Endothelial cell of umbilical vein (primary cell): ENCODE results near the gene HMGCS1. TPM values are rescaled to one million over a fixed set of nuclear protein-coding genes. Genes with fewer than 3 reads are reported as not detected.

ENCODE experiments used
- BruUV-seq: library from RNA; stranded (reverse); fragments of 400-500 nt; replicated peaks from 2 replicates; lab custom pipeline; 2021; lab: Mats Ljungman, UMichigan
- CTCF ChIA-PET: fragments of 300-600, 350-600 bp; sonication (Branson Sonifier 250); formaldehyde crosslinking; loops from one replicate; lab custom pipeline; 2021; ENCODE audit warnings: antibody characterized with exemption, inconsistent platforms; lab: Charles Lee
- POLR2A ChIA-PET: fragments of 300-600, 350-600 bp; sonication (Branson Sonifier 250); formaldehyde crosslinking; loops from one replicate; lab custom pipeline; 2021; ENCODE audit warnings: antibody characterized with exemption, inconsistent platforms; lab: Charles Lee
- DNase-seq: peaks from one replicate; pipeline ENCODE4 v3.0.0-alpha.2; 2011; ENCODE audit warnings: low read depth, low spot score
- FAIRE-seq: peaks from 2 replicates; lab custom pipeline; 2011; peaks lifted over from hg19 to GRCh38; lab: Jason Lieb, UNC
- H2AFZ ChIP-seq: 2 replicates; pipeline ENCODE4 v1.6.0; 2012; ENCODE audit warnings: low read depth, low read length, control low read depth, inconsistent platforms
- H3K27ac ChIP-seq: 2 replicates; pipeline ENCODE4 v1.5.1; 2011; ENCODE audit warnings: low read depth, mild to moderate bottlenecking, control low read depth, low read length, moderate library complexity; ENCODE audit not compliant: insufficient read depth
- H3K27me3 ChIP-seq, 2 experiments: 2 replicates each; pipeline versions ENCODE4 v1.6.0 to v1.6.1; 2011; ENCODE audit warnings: low read length in 2 of 2, mixed read lengths in 1 of 2; ENCODE audit not compliant: control insufficient read depth in 2 of 2, insufficient read depth in 2 of 2
- H3K36me3 ChIP-seq, 2 experiments: 2 replicates in 1 of 2; 3 replicates in 1 of 2; pipeline ENCODE4 v1.5.1; 2011; ENCODE audit warnings: low read length in 2 of 2, mild to moderate bottlenecking in 1 of 2, moderate library complexity in 1 of 2; ENCODE audit not compliant: control insufficient read depth in 2 of 2, insufficient read depth in 2 of 2; ENCODE audit errors: extremely low read depth in 1 of 2
- H3K4me1 ChIP-seq: 3 replicates; pipeline ENCODE4 v1.5.1; 2011; ENCODE audit warnings: mild to moderate bottlenecking, low read length; ENCODE audit not compliant: control insufficient read depth, insufficient read depth; ENCODE audit errors: extremely low read depth
- H3K4me2 ChIP-seq: 2 replicates; pipeline ENCODE4 v1.6.1; 2011; ENCODE audit warnings: low read length, control low read depth, mixed read lengths; ENCODE audit not compliant: insufficient read depth
- H3K4me3 ChIP-seq, 3 experiments: fragments of 200-600 bp in 1 of 3; sonication (generic), shearing (Covaris generic) in 1 of 3; replicated peaks in 1 of 3; 2 replicates each; pipeline ENCODE4 v1.5.1; 2011 to 2016; ENCODE audit warnings: control low read depth in 3 of 3, low read length in 3 of 3, mild to moderate bottlenecking in 2 of 3, inconsistent platforms in 1 of 3, low read depth in 1 of 3, moderate library complexity in 1 of 3; ENCODE audit not compliant: insufficient read depth in 1 of 3
- H3K79me2 ChIP-seq: 2 replicates; pipeline ENCODE4 v1.6.0; 2012; ENCODE audit warnings: low read length, inconsistent platforms; ENCODE audit not compliant: control insufficient read depth, insufficient read depth
- H3K9ac ChIP-seq: replicated peaks from 2 replicates; pipeline ENCODE3; 2011; ENCODE audit warnings: low read length, control low read depth; ENCODE audit not compliant: insufficient read depth; ENCODE audit errors: extremely low read depth
- H3K9me1 ChIP-seq: replicated peaks from 3 replicates; pipeline ENCODE4 v1.6.0; 2011; ENCODE audit warnings: mild to moderate bottlenecking, low read length; ENCODE audit not compliant: control insufficient read depth, insufficient read depth; ENCODE audit errors: extremely low read depth
- H3K9me3 ChIP-seq: replicated peaks from 2 replicates; pipeline ENCODE4 v1.5.1; 2012; ENCODE audit warnings: low read length, inconsistent platforms; ENCODE audit not compliant: control insufficient read depth, insufficient read depth
- H4K20me1 ChIP-seq: replicated peaks from 2 replicates; pipeline ENCODE3; 2011; ENCODE audit warnings: mild to moderate bottlenecking, low read length; ENCODE audit not compliant: control insufficient read depth, insufficient read depth; ENCODE audit errors: extremely low read depth
- EZH2 ChIP-seq: IDR thresholded peaks from 2 replicates; pipeline ENCODE4 v1.6.1; 2012; ENCODE audit warnings: borderline replicate concordance, low read depth, mild to moderate bottlenecking, moderate library complexity, low read length, inconsistent platforms; ENCODE audit not compliant: severe bottlenecking
- FOS ChIP-seq: IDR thresholded peaks from 2 replicates; pipeline ENCODE4 v1.6.1; 2011; ENCODE audit warnings: mild to moderate bottlenecking, low read length, moderate library complexity, borderline replicate concordance; ENCODE audit not compliant: insufficient read depth
- JUN ChIP-seq: IDR thresholded peaks from 2 replicates; pipeline ENCODE4 v1.6.1; 2011; ENCODE audit warnings: borderline replicate concordance, low read depth; ENCODE audit not compliant: insufficient read length, insufficient read depth
- MYC ChIP-seq: IDR thresholded peaks from one replicate; pipeline ENCODE4 v1.6.1; 2011; ENCODE audit warnings: mild to moderate bottlenecking, low read depth, low read length
- dilution Hi-C: fragments of 300-500 bp; cut with MboI; formaldehyde crosslinking; loops from one replicate; pipeline ENCODE4 v1.15.0; 2019; ENCODE audit warnings: low sequenced_read_pairs; ENCODE audit not compliant: extremely low pct_ligation_motif_present
- intact Hi-C: fragments of 100-400 bp; cut with micrococcal nuclease; formaldehyde crosslinking; loops from one replicate; pipeline ENCODE4 v1.10.0; 2022
- polyA plus RNA-seq, 4 experiments: library from polyadenylated mRNA; depleted of rRNA in 3 of 4; stranded (reverse) in 3 of 4; unstranded in 1 of 4; fragments of >200 nt; gene quantifications; 2 replicates each; pipeline versions ENCODE4 v1.2.1 to v1.2.3, GENCODE V29; 2011 to 2012; ENCODE audit warnings: missing spikeins in 1 of 4
- total RNA-seq: library from RNA; stranded (reverse); gene quantifications from 2 replicates; pipeline ENCODE4 v1.2.3, GENCODE V29; 2021
- TF ChIP-seq, protein P1 (sequence below): IDR thresholded peaks from 2 replicates; pipeline ENCODE4 v1.6.1; 2011; ENCODE audit not compliant: insufficient read depth, insufficient read length
- TF ChIP-seq, protein P2 (sequence below), 2 donors: IDR thresholded peaks; 1 replicate in 1 of 2; 2 replicates in 1 of 2; pipeline ENCODE4 v1.5.1; 2011; ENCODE audit warnings: low read length in 2 of 2, mild to moderate bottlenecking in 2 of 2, moderate library complexity in 2 of 2, control low read depth in 1 of 2, inconsistent platforms in 1 of 2, low read depth in 1 of 2; ENCODE audit not compliant: insufficient read depth in 1 of 2; ENCODE audit errors: extremely low read depth in 1 of 2

Gene HMGCS1
- total and polyA plus RNA-seq, 2 donors (not counting 3 experiments of a cell fraction or from before 2014, with no cell fraction given), result 43.3 to 133 TPM

DNA sequence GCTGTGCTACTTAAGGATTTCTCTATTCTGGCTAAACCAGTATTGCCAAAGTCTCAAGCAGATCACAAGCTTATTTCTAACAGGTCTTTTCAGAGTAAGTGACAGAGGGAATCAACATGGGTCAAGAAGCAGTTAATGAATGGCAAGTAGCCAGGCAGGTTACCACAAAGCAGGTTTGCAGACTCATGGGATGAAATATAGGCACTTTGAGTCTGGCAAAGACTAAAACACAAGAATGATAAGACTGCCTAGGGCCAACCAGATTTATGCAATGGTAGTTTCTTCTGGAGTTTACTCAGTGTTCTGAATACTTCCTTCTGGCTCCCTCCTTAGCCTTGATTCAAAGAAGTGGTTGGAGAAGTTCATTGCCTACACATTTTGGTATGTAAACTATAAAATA lies 3.6 kb downstream of the HMGCS1 start:
- BruUV-seq, result no TSS peak
- Histone ChIP-seq H2AFZ (no peak overlapping the region), H3K27ac (no peak overlapping the region), H3K4me3 (peak overlapping the region in 1 of 3 experiments; percentile 23), H3K27me3 (no peaks in the 10 kb centered on the region), H3K36me3 (peaks cover 0 to 3% of the 10 kb centered on the region in 2 experiments), H3K9ac (no peak overlapping the region), H3K9me1 (no peaks in the 10 kb centered on the region), H3K4me1 (peaks cover 35% of the 10 kb centered on the region), H4K20me1 (peaks cover 6% of the 10 kb centered on the region), H3K4me2 (peak overlapping the region; percentile 49), H3K79me2 (peaks cover 85% of the 10 kb centered on the region), H3K9me3 (no peaks in the 10 kb centered on the region)
- dilution Hi-C loops, result no loop called here
- DNase-seq (no peak), FAIRE-seq (no peak)
- intact Hi-C loops, result loop anchor here (5.0 to 10.0 kb wide), 6 partner anchors 82 to 1517 kb away; partner anchors contain the start of genes NNT and RIMOC1
- ChIA-PET CTCF (interaction anchor here (1.1 to 2.2 kb wide), 2 partner anchors 15 to 175 kb away, joined by 4 to 6 read pairs; partner anchors contain the start of gene TMEM267), POLR2A (no interaction called here)
- no peak for TF ChIP-seq MYC
- TF ChIP-seq, protein P1, sequence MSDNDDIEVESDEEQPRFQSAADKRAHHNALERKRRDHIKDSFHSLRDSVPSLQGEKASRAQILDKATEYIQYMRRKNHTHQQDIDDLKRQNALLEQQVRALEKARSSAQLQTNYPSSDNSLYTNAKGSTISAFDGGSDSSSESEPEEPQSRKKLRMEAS, result no peak
- TF ChIP-seq JUN, result no peak
- TF ChIP-seq FOS, result no peak
- no peak for TF ChIP-seq EZH2
- TF ChIP-seq, protein P2, sequence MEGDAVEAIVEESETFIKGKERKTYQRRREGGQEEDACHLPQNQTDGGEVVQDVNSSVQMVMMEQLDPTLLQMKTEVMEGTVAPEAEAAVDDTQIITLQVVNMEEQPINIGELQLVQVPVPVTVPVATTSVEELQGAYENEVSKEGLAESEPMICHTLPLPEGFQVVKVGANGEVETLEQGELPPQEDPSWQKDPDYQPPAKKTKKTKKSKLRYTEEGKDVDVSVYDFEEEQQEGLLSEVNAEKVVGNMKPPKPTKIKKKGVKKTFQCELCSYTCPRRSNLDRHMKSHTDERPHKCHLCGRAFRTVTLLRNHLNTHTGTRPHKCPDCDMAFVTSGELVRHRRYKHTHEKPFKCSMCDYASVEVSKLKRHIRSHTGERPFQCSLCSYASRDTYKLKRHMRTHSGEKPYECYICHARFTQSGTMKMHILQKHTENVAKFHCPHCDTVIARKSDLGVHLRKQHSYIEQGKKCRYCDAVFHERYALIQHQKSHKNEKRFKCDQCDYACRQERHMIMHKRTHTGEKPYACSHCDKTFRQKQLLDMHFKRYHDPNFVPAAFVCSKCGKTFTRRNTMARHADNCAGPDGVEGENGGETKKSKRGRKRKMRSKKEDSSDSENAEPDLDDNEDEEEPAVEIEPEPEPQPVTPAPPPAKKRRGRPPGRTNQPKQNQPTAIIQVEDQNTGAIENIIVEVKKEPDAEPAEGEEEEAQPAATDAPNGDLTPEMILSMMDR (IDR thresholded peaks at IDR 0.05; ENCODE audit: extremely low read depth in 1 of 2, insufficient read depth in 1 of 2, low read depth in 1 of 2, low read length in 2 of 2), result no peak
